Activated gamma-delta T cell treated with Interleukin-2 at 50 U/mL for 16 hours (primary cell): ENCODE results near the gene PCDHGA12.

Experiments used
- DNase-seq: peaks from one replicate; pipeline ENCODE4 v3.0.0-alpha.2; 2020

PCDHGA12 gene

DNA sequence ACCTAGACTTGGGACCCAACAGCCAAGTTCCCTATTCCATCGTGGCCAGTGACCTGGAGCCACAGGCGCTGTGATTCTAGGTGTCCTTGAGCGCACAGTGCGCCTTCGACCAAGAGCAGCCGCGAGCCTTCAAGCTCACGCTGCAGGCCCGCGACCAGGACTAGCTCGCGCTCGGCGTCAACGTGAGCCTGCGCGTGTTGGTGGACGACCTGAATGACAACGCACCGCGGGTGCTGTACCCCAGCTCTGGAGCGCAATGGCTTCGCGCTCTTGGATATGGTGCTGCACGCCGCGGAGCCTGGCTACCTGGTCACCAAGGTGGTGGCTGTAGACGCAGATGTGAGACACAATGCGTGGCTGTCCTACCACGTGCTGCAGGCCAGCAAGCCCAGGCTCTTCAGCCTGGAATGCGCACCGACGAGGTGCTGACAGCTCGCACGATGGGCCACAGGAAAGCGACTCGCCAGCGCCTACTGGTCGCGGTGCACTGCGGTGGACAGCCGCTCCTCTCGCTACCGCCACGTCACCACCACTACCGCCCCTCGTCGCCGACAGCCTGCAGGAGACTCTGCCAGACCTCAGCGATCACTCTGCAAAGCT is 11.4 kb downstream of the PCDHGA12 start:
- DNase-seq: no peak

DNA sequence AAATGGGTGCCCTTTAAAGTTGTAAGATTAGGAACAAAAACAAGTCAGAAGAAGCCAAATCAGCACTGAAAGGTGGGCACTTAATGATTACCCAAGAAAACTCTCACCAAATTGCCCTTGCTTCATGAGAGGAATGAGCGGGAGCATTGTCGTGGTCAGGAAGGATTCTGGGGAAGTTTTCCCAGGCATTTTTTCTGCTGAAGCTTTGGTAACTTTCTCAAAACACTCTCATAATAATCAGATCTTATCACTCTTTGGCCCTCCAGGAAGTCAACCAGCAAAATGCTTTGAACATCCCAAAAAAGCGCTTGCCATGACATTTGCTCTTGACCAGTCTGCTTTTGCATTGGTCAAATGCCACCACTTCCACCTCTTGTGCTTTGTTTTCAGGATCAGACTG is 35.0 kb downstream of the PCDHGA12 start:
- DNase-seq: no peak

DNA sequence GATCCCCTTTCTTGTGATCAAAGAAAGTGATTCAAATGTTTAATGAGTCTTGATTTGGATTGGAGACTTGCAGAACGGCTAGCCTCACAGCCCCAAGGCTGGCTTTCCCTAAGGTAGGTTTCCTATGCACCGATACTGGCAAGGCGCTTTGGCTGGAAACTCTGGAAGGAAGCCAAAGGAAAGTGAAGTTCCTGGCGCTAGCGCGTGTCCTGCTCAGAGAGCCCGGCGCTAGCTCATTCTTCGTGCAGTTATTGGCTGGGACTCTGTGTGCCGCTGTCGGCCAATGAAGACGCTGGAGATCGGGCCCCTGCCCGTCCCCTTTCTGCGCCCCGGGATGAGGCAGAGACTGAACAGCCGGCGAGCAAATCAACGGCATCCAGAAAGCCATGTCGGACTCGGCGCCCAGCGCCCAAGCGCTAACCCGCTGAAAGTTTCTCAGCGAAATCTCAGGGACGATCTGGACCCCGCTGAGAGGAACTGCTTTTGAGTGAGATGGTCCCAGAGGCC is 45.4 kb downstream of the PCDHGA12 start, which contains the start of gene PCDHGC3:
Gene PCDHGC3 (plus strand): TSS at position 342 of the 507 bp plus-strand sequence. CDS start 151 bp downstream, at position 493.
- no peak for DNase-seq

DNA sequence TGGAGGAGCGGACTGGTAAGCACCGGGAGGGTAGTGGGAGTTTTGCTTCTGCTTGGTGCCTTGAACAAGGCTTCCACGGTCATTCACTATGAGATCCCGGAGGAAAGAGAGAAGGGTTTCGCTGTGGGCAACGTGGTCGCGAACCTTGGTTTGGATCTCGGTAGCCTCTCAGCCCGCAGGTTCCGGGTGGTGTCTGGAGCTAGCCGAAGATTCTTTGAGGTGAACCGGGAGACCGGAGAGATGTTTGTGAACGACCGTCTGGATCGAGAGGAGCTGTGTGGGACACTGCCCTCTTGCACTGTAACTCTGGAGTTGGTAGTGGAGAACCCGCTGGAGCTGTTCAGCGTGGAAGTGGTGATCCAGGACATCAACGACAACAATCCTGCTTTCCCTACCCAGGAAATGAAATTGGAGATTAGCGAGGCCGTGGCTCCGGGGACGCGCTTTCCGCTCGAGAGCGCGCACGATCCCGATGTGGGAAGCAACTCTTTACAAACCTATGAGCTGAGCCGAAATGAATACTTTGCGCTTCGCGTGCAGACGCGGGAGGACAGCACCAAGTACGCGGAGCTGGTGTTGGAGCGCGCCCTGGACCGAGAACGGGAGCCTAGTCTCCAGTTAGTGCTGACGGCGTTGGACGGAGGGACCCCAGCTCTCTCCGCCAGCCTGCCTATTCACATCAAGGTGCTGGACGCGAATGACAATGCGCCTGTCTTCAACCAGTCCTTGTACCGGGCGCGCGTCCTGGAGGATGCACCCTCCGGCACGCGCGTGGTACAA is 46.0 kb downstream of the PCDHGA12 start:
- DNase-seq: no peak

DNA sequence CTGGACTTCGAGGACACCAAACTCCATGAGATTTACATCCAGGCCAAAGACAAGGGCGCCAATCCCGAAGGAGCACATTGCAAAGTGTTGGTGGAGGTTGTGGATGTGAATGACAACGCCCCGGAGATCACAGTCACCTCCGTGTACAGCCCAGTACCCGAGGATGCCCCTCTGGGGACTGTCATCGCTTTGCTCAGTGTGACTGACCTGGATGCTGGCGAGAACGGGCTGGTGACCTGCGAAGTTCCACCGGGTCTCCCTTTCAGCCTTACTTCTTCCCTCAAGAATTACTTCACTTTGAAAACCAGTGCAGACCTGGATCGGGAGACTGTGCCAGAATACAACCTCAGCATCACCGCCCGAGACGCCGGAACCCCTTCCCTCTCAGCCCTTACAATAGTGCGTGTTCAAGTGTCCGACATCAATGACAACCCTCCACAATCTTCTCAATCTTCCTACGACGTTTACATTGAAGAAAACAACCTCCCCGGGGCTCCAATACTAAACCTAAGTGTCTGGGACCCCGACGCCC is 46.8 kb downstream of the PCDHGA12 start:
- DNase-seq: no peak

DNA sequence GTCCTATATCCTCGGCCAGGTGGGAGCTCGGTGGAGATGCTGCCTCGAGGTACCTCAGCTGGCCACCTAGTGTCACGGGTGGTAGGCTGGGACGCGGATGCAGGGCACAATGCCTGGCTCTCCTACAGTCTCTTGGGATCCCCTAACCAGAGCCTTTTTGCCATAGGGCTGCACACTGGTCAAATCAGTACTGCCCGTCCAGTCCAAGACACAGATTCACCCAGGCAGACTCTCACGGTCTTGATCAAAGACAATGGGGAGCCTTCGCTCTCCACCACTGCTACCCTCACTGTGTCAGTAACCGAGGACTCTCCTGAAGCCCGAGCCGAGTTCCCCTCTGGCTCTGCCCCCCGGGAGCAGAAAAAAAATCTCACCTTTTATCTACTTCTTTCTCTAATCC is 47.5 kb downstream of the PCDHGA12 start:
- no peak for DNase-seq

DNA sequence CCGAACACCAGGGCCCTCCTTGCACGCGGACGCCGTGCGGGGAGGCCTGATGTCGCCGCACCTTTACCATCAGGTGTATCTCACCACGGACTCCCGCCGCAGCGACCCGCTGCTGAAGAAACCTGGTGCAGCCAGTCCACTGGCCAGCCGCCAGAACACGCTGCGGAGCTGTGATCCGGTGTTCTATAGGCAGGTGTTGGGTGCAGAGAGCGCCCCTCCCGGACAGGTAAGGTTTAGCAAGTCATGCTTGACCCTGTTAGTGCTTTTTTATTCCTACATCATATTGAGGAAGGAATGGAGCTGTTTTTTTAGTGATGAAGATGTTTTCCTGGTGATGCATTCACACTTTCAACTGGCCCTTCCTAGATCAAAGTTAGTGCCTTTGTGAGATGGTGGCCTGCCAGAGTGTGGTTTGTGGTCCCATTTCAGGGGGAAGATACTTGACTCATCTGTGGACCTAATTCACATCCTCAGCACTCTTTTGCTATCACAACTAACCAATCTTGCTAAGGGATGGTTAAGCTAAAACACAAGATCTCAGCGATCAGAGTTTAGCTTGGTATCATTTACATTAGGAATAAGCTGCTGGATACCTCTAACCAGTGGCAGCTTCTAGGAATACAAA is 48.1 kb downstream of the PCDHGA12 start:
- no peak for DNase-seq

DNA sequence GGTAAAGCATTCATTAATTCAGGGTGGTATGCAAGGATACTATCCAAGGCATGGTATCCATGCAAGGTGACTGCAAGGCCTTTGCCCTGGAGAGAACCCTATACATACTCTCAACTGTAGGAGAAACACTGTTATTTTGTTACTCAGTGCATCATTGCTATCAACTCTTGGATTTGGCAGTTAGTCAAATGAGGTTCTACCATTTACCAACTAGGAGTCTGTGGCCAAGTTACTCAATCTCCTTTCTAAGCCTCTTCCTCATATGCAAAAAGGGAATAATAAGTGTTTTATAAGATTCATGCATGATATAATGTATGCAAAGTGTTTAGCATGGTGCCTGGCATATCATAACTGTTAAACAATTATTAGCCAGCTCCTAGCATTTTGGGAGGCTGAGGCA is 49.5 kb downstream of the PCDHGA12 start:
- no peak for DNase-seq
